ENCODE results near the gene AP4S1.
"Not testable (repeated sequence)": the region's sequence is repeated elsewhere in the genome, so short reads cannot be mapped to it uniquely, and the experiment has no call there.

The AP4S1 gene

DNA sequence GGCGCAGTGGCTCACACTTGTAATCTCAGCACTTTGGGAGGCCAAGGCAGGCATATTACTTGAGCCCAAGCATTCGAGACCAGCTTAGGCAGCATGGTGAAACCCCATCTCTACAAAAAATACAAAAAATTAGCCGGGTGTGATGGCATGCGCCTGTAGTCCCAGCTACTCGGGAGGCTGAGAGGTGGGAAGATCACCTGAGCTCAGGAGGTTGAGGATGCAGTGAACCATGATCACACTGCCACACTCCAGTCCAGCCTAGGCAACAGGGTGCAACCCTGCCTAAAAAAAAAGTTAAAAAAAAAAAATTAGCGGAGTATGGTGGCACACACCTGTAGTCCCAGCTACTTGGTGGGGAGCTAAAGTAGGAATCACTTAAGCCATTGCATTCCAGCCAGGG lies 21.4 kb upstream of the AP4S1 start:
- in situ Hi-C loops (cut with HindIII; ENCODE audit: low sequenced_read_pairs): not testable (repeated sequence)

DNA sequence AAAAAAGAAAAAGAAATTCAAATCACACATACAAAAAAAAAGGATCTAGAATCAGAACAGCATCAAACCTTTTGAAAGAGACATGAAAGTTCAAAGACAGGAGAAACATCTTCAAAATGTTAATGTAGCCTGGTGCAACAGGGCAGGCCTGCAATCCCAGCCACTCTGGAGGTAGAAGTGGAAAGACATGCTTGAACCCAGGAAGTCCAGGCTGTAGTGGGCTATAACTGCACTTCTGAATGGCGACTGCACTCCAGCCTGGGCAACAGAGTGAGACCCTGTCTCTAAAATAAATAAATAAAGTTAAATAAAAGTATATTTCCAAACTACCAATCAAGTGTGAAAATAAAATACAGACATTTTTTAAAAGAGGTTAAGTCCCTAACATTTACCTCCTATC lies 18.7 kb upstream of the AP4S1 start:
- in situ Hi-C loops (cut with HindIII; ENCODE audit: low sequenced_read_pairs): no loop called here

DNA sequence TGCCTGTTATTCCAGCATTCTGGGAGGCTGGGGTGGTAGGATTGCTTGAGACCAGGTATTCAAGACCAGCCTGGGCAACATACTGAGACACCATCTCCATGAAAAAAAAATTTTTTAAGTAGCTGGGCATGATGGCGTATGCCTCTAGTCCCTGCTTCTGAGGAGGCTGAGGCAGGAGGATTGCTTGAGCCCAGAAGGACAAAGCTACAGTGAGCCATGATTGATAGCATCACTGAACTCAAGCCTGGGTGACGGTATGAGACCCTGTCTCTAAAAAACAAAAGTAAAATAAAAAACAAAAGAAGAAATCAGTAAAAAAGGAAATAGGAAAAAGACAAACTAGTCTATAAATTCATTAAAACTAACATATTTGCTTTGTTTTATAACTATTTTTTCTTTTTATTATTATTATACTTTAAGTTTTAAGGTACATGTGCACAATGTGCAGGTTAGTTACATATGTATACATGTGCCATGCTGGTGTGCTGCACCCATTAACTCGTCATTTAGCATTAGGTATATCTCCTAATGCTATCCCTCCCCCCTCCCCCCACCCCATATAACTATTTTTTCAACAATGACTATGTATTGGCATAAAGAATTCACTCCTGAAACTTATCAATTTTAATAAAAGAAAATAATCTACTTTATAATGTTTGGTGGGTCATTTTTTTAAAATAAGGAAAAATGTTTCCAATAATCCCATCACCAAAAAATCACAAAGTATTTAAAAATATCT lies 15.4 kb upstream of the AP4S1 start:
- in situ Hi-C loops (cut with HindIII; ENCODE audit: low sequenced_read_pairs): no loop called here

DNA sequence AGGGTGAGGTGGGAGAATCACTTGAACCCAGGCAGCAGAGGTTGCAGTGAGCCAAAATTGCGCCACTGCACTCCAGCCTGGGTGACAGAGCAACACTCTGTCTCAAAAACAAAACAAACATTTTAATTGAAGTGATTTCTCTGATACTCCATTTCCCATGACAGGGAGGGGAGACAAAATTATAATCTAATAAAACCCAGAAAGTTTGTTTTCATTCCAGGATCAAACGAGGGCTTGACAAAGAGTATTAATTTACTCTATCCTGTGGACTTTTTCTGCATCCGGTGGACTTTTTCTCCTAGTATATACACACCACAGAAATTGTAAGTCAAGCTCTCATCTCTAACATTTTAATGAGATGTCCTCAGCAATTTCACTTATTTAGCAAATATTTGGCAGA lies 14.5 kb upstream of the AP4S1 start:
- in situ Hi-C loops (cut with HindIII; ENCODE audit: low sequenced_read_pairs): no loop called here

DNA sequence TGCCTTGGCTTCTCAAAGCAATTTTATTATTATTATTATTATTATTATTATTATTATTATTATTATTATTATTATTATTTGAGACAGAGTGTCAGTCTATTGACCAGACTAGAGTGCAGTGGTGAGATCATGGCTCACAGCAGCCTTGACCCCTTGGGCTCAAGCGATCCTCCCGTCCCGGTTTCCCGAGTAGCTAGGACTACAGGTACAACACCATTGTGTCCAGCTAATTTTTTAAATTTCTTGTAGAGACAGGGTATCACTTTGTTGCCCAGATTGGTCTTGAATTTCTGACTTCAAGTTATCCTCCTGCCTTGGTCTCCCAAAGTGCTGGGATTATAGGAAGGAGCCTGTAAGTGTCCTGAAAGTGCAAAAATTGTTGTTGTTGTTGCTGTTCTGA lies 11.6 kb upstream of the AP4S1 start:
- in situ Hi-C loops (cut with HindIII; ENCODE audit: low sequenced_read_pairs): no loop called here

DNA sequence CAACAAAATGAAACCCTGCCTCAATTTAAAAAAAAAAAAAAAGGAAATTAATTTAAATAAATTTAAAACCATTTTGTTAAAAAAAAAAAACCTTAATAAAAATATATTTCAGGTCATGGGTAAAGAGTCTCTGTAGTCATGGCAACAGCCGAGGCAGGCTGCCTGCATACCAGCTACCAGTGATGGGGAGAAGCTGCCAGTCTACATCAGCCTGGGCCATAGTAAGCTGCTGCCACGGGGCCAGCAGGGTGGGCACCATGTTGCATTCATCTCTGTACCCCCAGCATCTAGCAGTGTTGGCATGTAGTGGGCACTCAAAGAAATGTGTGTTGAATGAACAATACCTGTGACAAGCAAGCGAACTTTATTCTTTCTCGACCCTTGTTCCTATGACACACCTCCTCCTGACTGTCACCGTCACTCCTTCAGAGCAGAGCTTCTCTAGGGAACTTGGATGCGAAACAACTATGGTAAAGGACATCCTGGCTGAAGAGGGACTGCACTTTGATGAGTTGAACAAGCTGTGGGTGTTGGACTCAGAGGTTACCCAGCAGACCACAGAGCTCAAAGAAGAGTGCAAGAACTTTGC lies 7.3 kb upstream of the AP4S1 start:
- in situ Hi-C loops (cut with HindIII; ENCODE audit: low sequenced_read_pairs): no loop called here

DNA sequence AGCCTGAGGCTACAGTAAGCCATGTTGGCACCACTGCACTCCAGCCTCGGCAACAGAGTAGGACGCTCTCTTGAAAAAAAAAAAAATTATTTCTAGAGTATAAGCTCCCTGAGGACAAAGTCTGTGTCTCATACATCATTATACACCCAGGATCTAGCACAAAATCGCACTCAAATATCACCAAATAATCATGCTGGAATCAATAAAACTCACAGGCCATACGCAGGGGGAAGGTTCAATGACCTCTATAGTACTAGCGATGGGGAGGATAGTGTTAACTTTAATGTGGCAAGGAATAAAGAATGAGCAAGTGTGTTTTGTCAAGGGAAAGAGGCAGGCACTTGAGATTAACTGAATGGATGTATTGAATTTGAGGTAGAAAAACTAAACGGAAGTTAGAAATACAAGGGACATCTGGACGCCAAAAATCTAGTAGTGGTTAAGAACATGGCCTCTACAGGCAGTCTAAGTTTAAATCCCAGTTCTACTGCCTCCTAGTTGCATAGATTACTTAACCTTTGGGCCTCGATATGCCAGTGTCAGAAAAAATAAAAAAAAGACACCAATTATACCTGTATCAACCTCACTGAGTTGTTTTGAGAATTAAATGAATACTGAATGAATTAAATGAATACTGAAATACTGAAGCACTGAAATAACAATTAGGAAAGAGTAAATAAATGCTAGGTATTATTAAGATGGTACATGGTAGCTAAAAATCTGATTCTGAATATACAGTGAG lies 4.4 kb upstream of the AP4S1 start:
- in situ Hi-C loops (cut with HindIII; ENCODE audit: low sequenced_read_pairs): no loop called here

DNA sequence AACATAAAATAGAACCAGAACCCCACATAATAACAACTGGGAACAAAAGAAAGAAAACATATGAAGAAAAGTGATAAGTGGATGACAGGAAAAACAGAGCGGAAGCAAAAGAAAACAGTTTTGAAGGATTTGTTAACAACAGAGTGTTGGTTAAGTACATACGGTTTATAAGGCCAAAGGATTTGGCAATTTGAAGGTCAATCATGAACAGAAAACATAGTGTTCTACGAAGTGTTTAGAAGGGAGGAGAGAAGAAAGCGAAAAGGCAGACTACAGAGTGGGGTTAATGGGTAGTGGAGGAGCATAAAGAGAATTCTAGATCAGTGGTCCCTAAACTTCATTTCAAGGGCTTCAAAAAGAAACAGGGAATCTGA lies 3.9 kb upstream of the AP4S1 start:
- in situ Hi-C loops (cut with HindIII; ENCODE audit: low sequenced_read_pairs): no loop called here

DNA sequence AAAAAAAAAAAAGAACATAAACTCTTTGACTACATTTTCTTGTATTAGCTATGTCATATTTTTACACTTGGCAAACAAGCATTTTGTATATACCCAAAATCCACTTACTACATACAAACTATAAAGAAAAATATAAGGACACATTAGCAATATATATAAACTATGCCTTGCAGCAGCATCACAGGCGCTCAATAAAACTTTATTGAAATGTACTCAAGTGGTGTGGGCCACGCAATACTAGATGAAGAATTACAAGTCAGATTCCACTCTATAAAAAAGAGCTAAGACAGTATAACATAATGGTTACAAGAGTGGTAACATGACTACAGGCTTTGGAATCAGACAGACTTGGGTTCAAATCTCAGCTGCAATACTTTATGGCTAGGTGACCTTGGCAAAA lies 3.1 kb upstream of the AP4S1 start:
- in situ Hi-C loops (cut with HindIII; ENCODE audit: low sequenced_read_pairs): no loop called here

DNA sequence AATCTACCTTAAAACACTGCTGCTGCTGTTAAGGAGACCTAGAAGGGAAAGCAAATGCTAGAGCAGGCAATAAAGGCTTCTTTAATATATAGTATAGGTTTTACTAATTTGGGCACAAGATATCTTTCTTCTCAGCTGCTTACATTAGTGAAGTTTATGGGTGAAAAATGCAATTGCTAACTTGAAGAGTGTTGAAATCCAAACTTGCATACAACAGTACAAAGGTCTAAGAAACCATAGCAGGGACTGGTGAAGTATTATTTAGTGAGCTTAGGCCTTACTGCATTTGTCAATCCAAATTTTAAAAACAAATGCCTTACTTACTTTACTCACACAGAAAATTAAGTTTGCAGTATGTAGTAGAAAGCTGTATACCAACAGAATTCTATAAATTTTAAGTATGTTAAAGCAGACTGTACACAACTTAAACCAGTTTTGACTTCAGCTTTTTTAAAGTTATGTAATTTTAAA lies 1.4 kb upstream of the AP4S1 start:
- in situ Hi-C loops (cut with HindIII; ENCODE audit: low sequenced_read_pairs): no loop called here

DNA sequence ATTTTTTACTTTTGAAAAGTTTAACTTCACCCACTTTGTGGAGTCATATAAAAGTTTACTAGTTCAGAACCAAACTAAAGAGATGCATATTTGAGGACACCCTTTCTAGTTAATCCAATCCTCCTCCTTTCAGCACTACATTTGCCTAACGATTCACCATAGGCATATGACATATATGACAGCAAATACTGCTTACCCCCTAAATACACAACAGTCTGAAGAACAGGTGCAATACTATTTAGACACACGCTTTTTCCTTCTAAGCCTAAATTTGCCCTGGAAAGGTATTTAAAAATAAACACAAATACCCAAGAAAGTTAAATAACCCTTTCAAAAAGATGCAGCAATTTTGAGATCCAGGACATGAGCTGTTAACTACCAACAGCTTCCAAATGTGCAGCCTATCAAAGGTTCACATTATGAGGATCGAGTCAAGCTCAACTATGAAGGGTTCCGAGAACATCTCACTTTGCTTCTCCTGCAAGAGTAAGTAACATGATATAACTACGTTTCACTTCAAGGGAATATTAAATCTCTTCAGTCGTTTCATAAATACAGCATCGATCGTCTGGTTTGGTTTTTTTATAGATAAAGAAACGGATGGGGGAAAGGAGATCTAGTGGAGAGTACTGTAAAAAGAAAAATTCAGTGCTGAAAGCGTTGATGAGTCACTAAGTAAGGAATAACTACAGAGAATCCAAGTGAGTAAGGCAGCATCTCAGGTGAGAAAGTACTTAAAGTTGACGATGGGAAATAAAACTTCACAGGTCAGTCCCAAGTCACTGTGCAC lies 677 bp upstream of the AP4S1 start:
- in situ Hi-C loops (cut with HindIII; ENCODE audit: low sequenced_read_pairs): no loop called here

DNA sequence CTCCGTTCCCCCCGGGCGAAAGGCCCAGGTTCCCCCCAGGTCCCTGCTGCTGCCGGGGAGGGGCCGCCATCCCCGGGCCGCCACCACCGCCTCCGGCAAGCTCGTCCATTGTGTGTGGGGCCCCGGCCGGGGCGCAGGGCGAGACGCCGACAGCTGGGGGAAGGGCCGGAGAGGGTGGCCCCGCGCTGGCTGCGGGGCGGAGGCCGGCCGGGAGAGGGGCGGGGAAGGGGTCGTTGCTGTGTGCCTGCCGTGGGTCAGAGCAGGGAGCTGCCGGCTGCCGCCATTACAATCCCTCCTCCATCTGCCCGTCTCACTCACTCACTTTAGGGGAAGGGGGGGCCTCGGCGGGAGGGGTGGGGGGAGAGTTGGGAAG lies 614 bp downstream of the AP4S1 start, which contains the start of gene STRN3:
STRN3 (minus strand) TSS at position 303 of the 373 bp plus-strand sequence; CDS start at position 109, 194 bp downstream.
- in situ Hi-C loops (cut with HindIII; ENCODE audit: low sequenced_read_pairs): no loop called here

DNA sequence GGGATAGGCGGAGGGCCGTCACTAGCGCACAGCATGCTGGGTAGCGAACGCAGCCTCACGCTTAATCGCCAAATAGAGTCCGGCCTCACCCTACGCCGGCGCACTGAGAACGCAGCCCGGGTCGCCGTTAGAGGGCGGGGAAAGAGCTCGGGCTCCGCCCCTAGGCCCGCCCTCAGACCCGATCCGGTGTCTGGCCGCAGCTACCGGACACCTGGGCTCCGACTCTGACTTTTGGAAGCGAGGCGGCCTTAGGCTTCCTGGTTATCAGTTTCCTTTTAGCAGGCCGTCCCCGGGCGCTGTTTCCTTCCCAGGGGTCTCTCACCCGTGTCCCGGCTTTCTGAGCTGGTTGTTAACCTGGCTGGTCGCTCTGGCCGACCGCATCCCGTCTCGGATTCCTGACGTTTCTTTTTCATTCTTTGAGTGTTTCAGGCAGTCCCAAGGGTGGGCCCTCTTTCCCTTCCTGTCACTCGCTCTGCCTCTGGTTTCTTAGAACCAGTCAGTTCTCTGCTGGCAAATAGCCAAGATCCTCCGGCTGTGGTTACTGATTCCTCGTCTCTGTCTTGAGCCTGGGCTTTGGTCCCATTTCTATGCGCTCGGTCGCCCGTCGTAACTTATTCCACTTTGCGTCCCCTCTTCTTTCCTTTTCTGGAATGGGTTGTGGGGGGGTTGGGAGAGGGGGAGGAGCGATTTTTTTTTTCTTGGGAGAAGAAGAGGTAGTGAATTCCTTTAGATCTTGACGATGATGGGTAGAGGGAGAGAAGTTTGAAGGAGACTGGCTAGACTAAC lies 1.2 kb downstream of the AP4S1 start:
- in situ Hi-C loops (cut with HindIII; ENCODE audit: low sequenced_read_pairs): no loop called here

DNA sequence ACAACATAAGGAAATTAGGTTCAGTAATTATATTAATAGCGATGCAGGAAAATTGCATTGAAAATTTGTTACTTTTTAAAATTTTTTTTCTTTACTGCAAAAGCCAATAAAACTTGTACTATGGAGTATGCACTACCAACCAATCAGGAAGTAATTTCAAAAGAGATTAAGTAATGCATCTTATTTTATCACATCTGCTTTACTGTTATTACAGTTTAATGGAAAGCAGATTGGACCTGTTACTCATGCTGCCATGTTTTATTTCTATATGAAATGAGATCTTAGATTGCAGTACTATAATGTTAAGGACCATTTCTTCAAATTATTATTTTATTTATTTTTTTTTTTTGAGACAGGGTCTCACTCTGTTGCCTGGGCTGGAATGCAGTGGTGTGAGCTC lies 2.4 kb downstream of the AP4S1 start:
- in situ Hi-C loops (cut with HindIII; ENCODE audit: low sequenced_read_pairs): no loop called here

DNA sequence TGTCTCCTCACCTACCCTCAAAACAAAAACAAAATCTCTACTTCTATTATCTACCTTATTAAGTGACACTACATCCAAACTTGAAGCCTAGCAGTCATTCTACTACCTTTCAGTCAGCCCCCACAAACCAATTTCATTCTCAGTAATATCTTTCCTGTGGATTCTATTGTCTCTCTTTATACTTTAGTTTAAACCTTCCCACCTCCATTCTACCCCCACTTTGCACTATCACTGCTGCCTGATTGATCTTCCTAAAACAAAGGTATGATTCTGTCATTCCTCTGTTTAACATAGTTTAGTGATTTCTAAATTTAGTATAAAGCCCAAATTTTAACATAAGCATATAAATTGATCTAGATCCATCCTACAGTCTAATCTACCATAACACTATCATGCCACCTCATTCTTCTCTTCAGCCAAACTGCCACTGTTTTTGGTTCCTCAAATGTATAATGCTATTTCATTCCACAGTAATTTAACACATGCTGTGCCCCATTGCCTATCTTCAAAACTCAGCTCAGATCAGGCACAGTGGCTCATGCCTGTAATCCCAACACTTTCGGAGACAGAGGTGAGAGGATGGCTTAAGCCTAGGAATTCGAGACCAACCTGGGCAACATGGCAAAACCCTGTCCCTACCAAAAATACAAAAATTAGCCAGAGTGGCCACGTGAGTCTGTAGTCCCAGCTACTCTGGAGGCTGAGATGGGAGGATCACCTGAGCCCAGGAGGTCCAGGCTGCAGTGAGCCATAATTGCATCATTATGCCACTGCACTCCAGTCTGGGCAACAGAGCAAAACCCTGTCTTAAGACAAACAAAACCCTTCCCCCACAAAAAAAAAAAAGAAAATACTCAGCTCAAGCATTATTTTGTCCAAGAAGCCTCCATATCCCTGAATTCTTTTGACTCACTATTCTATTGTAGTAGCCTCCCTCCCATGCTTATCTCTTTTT lies 3.8 kb downstream of the AP4S1 start:
- in situ Hi-C loops (cut with HindIII; ENCODE audit: low sequenced_read_pairs): no loop called here

DNA sequence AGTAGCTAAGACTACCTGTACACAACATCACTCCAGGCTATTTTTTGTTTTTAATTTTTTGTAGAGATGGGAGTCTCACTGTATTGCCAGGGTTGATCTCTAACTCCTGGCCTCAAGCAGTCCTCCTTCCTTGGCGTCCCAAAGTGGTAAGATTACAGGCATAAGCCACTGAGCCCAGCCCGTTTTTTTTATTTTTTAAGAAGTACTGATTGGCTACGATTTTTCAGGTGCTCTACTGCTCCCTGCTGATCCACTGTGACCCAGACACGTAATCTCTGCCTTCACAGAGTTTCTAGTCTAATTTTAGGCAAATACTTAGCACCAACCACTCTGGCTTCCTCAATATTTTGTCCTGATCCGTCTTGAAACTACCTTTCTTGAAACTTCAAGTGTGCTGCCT lies 5.0 kb downstream of the AP4S1 start:
- in situ Hi-C loops (cut with HindIII; ENCODE audit: low sequenced_read_pairs): no loop called here

DNA sequence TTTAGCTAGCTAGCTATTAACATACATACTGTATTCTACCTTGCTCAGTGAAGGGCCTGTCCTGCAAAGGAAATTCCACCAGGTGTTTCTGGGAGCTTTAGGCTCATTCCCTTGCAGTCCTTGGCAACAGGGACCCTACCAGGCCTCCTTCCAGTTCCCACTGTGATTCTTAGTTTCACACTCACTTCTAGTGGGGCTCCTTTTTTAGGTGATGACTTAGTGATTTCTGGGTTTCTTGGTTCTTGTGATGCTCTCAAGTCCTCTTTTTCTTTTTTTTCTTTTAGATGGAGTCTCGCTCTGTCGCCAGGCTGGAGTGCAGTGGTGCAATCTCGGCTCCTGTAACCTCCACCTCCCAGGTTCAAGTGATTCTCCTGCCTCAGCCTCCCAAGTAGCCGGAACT lies 11.1 kb downstream of the AP4S1 start:
- in situ Hi-C loops (cut with HindIII; ENCODE audit: low sequenced_read_pairs): no loop called here

DNA sequence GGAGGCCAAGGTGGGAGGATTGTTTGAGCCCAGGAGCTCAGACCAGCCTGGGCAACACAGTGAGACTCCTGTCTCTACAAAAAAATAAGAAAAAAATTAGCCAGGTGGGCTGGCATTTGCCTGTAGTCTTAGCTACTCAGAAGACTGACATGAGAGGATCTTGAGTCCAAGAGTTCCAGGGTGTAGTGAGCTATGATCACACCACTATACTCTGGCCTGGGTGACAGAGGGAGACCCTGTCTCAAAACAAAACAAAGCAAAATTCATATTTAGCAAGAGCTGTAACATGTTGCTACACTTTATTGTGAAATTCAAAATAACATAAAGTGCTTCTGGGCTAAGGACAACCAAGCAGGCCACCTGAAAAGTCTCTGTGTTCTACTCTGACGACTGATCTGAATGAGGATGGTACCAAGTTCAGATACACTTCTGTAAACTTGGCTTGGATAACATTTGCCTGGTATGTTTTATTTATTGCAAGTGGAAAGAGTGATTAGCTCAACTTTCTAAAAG lies 12.3 kb downstream of the AP4S1 start:
- in situ Hi-C loops (cut with HindIII; ENCODE audit: low sequenced_read_pairs): no loop called here

DNA sequence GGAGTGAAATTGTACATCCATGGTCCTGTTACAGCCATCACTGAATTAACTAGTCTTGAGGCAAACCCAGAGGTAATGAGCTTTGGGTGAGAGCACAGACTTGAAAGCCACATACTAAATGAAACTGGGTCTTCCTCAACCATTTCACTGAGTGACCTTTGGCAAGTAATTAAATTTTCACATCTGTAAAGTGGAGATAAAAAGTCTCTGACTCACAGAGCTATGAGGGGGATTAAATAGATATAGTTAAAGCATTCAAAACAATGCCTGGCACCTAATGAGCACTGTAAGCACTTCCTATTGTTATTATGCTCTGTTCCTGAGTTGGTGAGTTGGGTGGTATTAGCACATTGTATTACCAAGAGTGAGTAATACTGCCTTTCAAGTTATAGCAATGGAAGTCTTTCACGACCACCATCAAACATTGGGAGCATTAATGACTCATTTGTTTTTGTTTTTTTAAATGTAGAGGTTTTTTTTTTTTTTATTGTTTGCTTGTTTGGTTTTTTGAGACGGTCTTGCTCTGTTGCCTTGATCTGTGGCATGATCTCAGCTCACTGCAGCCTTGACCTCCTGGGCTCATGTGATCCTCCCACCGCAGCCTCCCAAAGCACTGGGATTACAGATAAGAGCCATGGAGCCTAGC lies 13.2 kb downstream of the AP4S1 start:
- in situ Hi-C loops (cut with HindIII; ENCODE audit: low sequenced_read_pairs): no loop called here
